Neuronal stem cell (in vitro differentiated cells): ENCODE measurements around the gene CDK2AP2.
"Not testable (repeated sequence)": the region's sequence is repeated elsewhere in the genome, so short reads cannot be mapped to it uniquely, and the experiment has no call there.

Experiments
- DNase-seq: peaks from one replicate; pipeline ENCODE4 v3.0.0-alpha.2; 2013; ENCODE audit warnings: low spot score
- H2AFZ ChIP-seq: one replicate; pipeline ENCODE4 v1.6.1; 2013; ENCODE audit warnings: mild to moderate bottlenecking, low read length, inconsistent platforms
- H2AK5ac ChIP-seq: 2 replicates; pipeline ENCODE4 v1.6.1; 2013; ENCODE audit warnings: low read depth, mild to moderate bottlenecking, inconsistent platforms, low read length, moderate library complexity, mixed read lengths
- H2BK120ac ChIP-seq: 2 replicates; pipeline ENCODE4 v1.6.1; 2013; ENCODE audit warnings: low read depth, mild to moderate bottlenecking, inconsistent platforms, low read length, moderate library complexity, mixed read lengths
- H2BK12ac ChIP-seq: one replicate; pipeline ENCODE4 v1.6.1; 2013; ENCODE audit warnings: low read length, inconsistent platforms
- H2BK15ac ChIP-seq: 2 replicates; pipeline ENCODE4 v1.6.1; 2013; ENCODE audit warnings: mild to moderate bottlenecking, low read length, inconsistent platforms, mixed read lengths
- H2BK5ac ChIP-seq: one replicate; pipeline ENCODE4 v1.6.1; 2013; ENCODE audit warnings: inconsistent platforms, mild to moderate bottlenecking, low read length, moderate library complexity
- H3K14ac ChIP-seq: one replicate; pipeline ENCODE4 v1.6.1; 2013; ENCODE audit warnings: low read length, inconsistent platforms
- H3K18ac ChIP-seq: 2 replicates; pipeline ENCODE4 v1.6.1; 2013; ENCODE audit warnings: low read length, inconsistent platforms
- H3K23ac ChIP-seq: 2 replicates; pipeline ENCODE4 v1.6.1; 2013; ENCODE audit warnings: low read depth, mild to moderate bottlenecking, mixed read lengths, low read length, inconsistent platforms; ENCODE audit not compliant: poor library complexity
- H3K27ac ChIP-seq: replicated peaks from 3 replicates; pipeline ENCODE4 v1.5.1; 2013; ENCODE audit warnings: low read length, inconsistent platforms
- H3K27me3 ChIP-seq, 3 experiments: 2 replicates each; pipeline ENCODE4 v1.6.1; 2013; ENCODE audit warnings: low read length in 3 of 3, mild to moderate bottlenecking in 2 of 3, inconsistent platforms in 1 of 3, low read depth in 1 of 3, mixed read lengths in 1 of 3, moderate library complexity in 1 of 3; ENCODE audit not compliant: control insufficient read depth in 3 of 3, insufficient read depth in 3 of 3
- H3K36me3 ChIP-seq, 2 donors: replicated peaks in 1 of 2; 2 replicates each; pipeline ENCODE4 v1.6.1; 2013; ENCODE audit warnings: low read length in 2 of 2; ENCODE audit not compliant: control insufficient read depth in 2 of 2, insufficient read depth in 2 of 2
- H3K4ac ChIP-seq: 2 replicates; pipeline ENCODE4 v1.6.1; 2013; ENCODE audit warnings: inconsistent platforms, mild to moderate bottlenecking, low read length, moderate library complexity
- H3K4me1 ChIP-seq, 2 donors: 1 replicate in 1 of 2; 2 replicates in 1 of 2; pipeline ENCODE4 v1.6.1; 2013; ENCODE audit warnings: low read length in 2 of 2, low read depth in 1 of 2; ENCODE audit not compliant: control insufficient read depth in 2 of 2, insufficient read depth in 1 of 2
- H3K4me2 ChIP-seq: one replicate; pipeline ENCODE4 v1.6.1; 2013; ENCODE audit warnings: mild to moderate bottlenecking, low read length, inconsistent platforms; ENCODE audit not compliant: insufficient read depth, poor library complexity, severe bottlenecking
- H3K4me3 ChIP-seq, 2 donors: 2 replicates each; pipeline ENCODE4 v1.5.1; 2013; ENCODE audit warnings: low read length in 2 of 2, mild to moderate bottlenecking in 2 of 2, inconsistent platforms in 1 of 2, moderate library complexity in 1 of 2
- H3K79me1 ChIP-seq: one replicate; pipeline ENCODE4 v1.6.1; 2013; ENCODE audit warnings: low read depth, mild to moderate bottlenecking, inconsistent platforms, low read length, moderate library complexity
- H3K9ac ChIP-seq: one replicate; pipeline ENCODE4 v1.6.1; 2013; ENCODE audit warnings: mild to moderate bottlenecking, low read depth, low read length, inconsistent platforms; ENCODE audit not compliant: poor library complexity
- H3K9me3 ChIP-seq, 2 donors: replicated peaks in 1 of 2; 2 replicates each; pipeline versions ENCODE3 to v1.6.1; 2013; ENCODE audit warnings: low read length in 2 of 2, mild to moderate bottlenecking in 2 of 2, inconsistent platforms in 1 of 2, low read depth in 1 of 2, mixed read lengths in 1 of 2, moderate library complexity in 1 of 2; ENCODE audit not compliant: control insufficient read depth in 2 of 2, insufficient read depth in 1 of 2
- H4K8ac ChIP-seq: one replicate; pipeline ENCODE4 v1.6.1; 2013; ENCODE audit warnings: low read depth, mild to moderate bottlenecking, inconsistent platforms, low read length, moderate library complexity
- H4K91ac ChIP-seq: one replicate; pipeline ENCODE4 v1.6.1; 2013; ENCODE audit warnings: low read length, low read depth, mild to moderate bottlenecking, inconsistent platforms; ENCODE audit not compliant: poor library complexity
- WGBS, 2 donors: extraction: QIAGEN DNeasy Blood & Tissue Kit; methylation state at CpG; one replicate each; pipeline ENCODE4 v1.1.7; 2013; ENCODE audit warnings: missing lambda C conversion rate in 2 of 2, mixed read lengths in 1 of 2; ENCODE audit not compliant: insufficient read length in 2 of 2, insufficient replicate concordance in 1 of 2; ENCODE audit errors: extremely low coverage in 2 of 2; 5-methylcytosine and 5-hydroxymethylcytosine counted together

CDK2AP2 gene

GRCh38 chr11:67485873-67486361 is 22.0 kb downstream of the CDK2AP2 start:
- not testable (repeated sequence) for H2BK12ac ChIP-seq, H3K27ac ChIP-seq, H2AK5ac ChIP-seq, H3K79me1 ChIP-seq, H3K14ac ChIP-seq, H3K4me1 ChIP-seq, H3K4me3 ChIP-seq, H3K4me2 ChIP-seq, H3K18ac ChIP-seq, H3K9me3 ChIP-seq, H4K8ac ChIP-seq, H2AFZ ChIP-seq, H2BK15ac ChIP-seq, H4K91ac ChIP-seq, H2BK5ac ChIP-seq, H2BK120ac ChIP-seq, H3K23ac ChIP-seq, H3K27me3 ChIP-seq, DNase-seq, H3K9ac ChIP-seq, H3K4ac ChIP-seq
- WGBS, 2 donors, result no CpG with 5 or more reads among the region's 7 CpGs
- peaks cover 21 to 42% of the 10 kb centered on the region in 2 donors for H3K36me3 ChIP-seq

GRCh38 chr11:67484847-67485311 is 23.1 kb downstream of the CDK2AP2 start:
- no peak overlapping the region for H2BK12ac ChIP-seq
- no peak for DNase-seq
- no CpG with 5 or more reads among the region's 11 CpGs for WGBS, 2 donors
- H3K4ac ChIP-seq, result no peak overlapping the region
- peak overlapping the region; percentile 13 for H2BK15ac ChIP-seq
- no peak overlapping the region for H2BK5ac ChIP-seq
- no peak overlapping the region for H3K23ac ChIP-seq
- peaks cover 11 to 32% of the 10 kb centered on the region in 2 donors for H3K36me3 ChIP-seq
- H4K91ac ChIP-seq, result no peak overlapping the region
- H3K4me2 ChIP-seq, result no peak overlapping the region
- no peak overlapping the region for H3K27ac ChIP-seq
- peaks cover 7% of the 10 kb centered on the region for H3K79me1 ChIP-seq
- no peak overlapping the region for H3K14ac ChIP-seq
- H3K9ac ChIP-seq, result peak overlapping the region; percentile 32
- H3K18ac ChIP-seq, result no peak overlapping the region
- no peak overlapping the region for H3K4me3 ChIP-seq
- no peak overlapping the region for H2AK5ac ChIP-seq
- H3K9me3 ChIP-seq, result peaks cover 0 to 3% of the 10 kb centered on the region in 2 donors
- H3K27me3 ChIP-seq, result no peaks in the 10 kb centered on the region
- H3K4me1 ChIP-seq, result peaks cover 4 to 7% of the 10 kb centered on the region in 2 donors
- H2BK120ac ChIP-seq, result no peak overlapping the region
- H4K8ac ChIP-seq, result peak overlapping the region; percentile 65
- no peak overlapping the region for H2AFZ ChIP-seq

- H3K4me3 ChIP-seq, result peak overlapping the region in 1 of 2 donors; percentile 57
- no peak for DNase-seq
These were observed 23.9 kb downstream of the CDK2AP2 start for GRCh38 chr11:67483831-67484665.

More at GRCh38 chr11:67483831-67484665, 23.9 kb downstream of the CDK2AP2 start:
- H2BK5ac ChIP-seq, result peak overlapping the region; percentile 49
- no peak overlapping the region for H4K91ac ChIP-seq
- H3K14ac ChIP-seq, result peak overlapping the region; percentile 25
- H3K4me1 ChIP-seq, result peaks cover 4 to 7% of the 10 kb centered on the region in 2 donors
- peaks cover 3 to 24% of the 10 kb centered on the region in 2 donors for H3K36me3 ChIP-seq
- peaks cover 0 to 3% of the 10 kb centered on the region in 2 donors for H3K9me3 ChIP-seq
- peak overlapping the region; percentile 27 for H3K23ac ChIP-seq
- H2AFZ ChIP-seq, result peak overlapping the region; percentile 86
- H3K27ac ChIP-seq, result no peak overlapping the region
- H3K4ac ChIP-seq, result no peak overlapping the region
- peak overlapping the region; percentile 60 for H2BK15ac ChIP-seq
- H2AK5ac ChIP-seq, result peak overlapping the region; percentile 83
- peak overlapping the region; percentile 19 for H4K8ac ChIP-seq
- H2BK120ac ChIP-seq, result no peak overlapping the region
- H3K79me1 ChIP-seq, result peaks cover 7% of the 10 kb centered on the region
- peak overlapping the region; percentile 25 for H3K9ac ChIP-seq
- H3K27me3 ChIP-seq, result no peaks in the 10 kb centered on the region
- H3K4me2 ChIP-seq, result peak overlapping the region; percentile 72
- WGBS, 2 donors, result no CpG with 5 or more reads among the region's 16 CpGs
- no peak overlapping the region for H2BK12ac ChIP-seq
- peak overlapping the region; percentile 15 for H3K18ac ChIP-seq
